Measurements from ENCODE around the gene TUBAL3.
A peak's percentile ranks its signal among the peaks of the same experiment; 100 is the strongest.

TUBAL3 gene

GRCh38 chr10:5376450-5376849, 28.2 kb downstream of the TUBAL3 start:
- no peak for DNase-seq

GRCh38 chr10:5373891-5374611, 30.6 kb downstream of the TUBAL3 start:
- DNase-seq = no peak

GRCh38 chr10:5373307-5373706, 31.3 kb downstream of the TUBAL3 start:
- DNase-seq = no peak

GRCh38 chr10:5370493-5371352, 33.9 kb downstream of the TUBAL3 start:
- no peak for DNase-seq

GRCh38 chr10:5369362-5370158, 35.1 kb downstream of the TUBAL3 start:
- DNase-seq = no peak

- DNase-seq = no peak
Measured at GRCh38 chr10:5365928-5366327, 38.7 kb downstream of the TUBAL3 start.

- no peak for DNase-seq
Measured at GRCh38 chr10:5364890-5365338, 39.7 kb downstream of the TUBAL3 start, which contains the start of gene UCN3. Gene UCN3, plus strand, starts transcription at chr10:5364966. Its CDS starts 8,755 bp downstream, at chr10:5373721.

- DNase-seq = no peak
Measured at GRCh38 chr10:5364374-5364773, 40.3 kb downstream of the TUBAL3 start.

- DNase-seq = no peak
Measured at GRCh38 chr10:5362873-5363272, 41.8 kb downstream of the TUBAL3 start.

- DNase-seq = no peak
Measured at GRCh38 chr10:5361966-5362365, 42.7 kb downstream of the TUBAL3 start.

- no peak for DNase-seq
Measured at GRCh38 chr10:5360318-5360915, 44.2 kb downstream of the TUBAL3 start.

- no peak for DNase-seq
Measured at GRCh38 chr10:5356302-5356763, 48.3 kb downstream of the TUBAL3 start.

GRCh38 chr10:5355594-5356301, 48.9 kb downstream of the TUBAL3 start:
- no peak for DNase-seq

- peak in 2 of 4 experiments; percentile 6 to 18 for DNase-seq
Measured at GRCh38 chr10:5354068-5354467, 50.6 kb downstream of the TUBAL3 start.

GRCh38 chr10:5349362-5349761, 55.3 kb downstream of the TUBAL3 start:
- DNase-seq = no peak

GRCh38 chr10:5346881-5347280, 57.7 kb downstream of the TUBAL3 start:
- no peak for DNase-seq

GRCh38 chr10:5344746-5345145, 59.9 kb downstream of the TUBAL3 start:
- no peak for DNase-seq

- DNase-seq = no peak
Measured at GRCh38 chr10:5343979-5344378, 60.6 kb downstream of the TUBAL3 start.

GRCh38 chr10:5343561-5343960, 61.1 kb downstream of the TUBAL3 start:
- peak in 3 of 4 experiments; percentile 21 to 49 (median 29) for DNase-seq
